ENCODE results near the gene BTRC. TPM values are rescaled to one million over a fixed set of nuclear protein-coding genes. Genes with fewer than 3 reads are reported as not detected.

The BTRC gene
- total RNA-seq, 3 donors from 2014 or later, result 12.4 to 19.5 (median 16.0) TPM

- TF ChIP-seq CTCF (IDR thresholded peaks at IDR 0.05), result no peak
- no peak for DNase-seq
- H3K36me3 ChIP-seq (ENCODE audit: low read depth), result no peaks in the 10 kb centered on the region
- intact Hi-C loops (cut with DNase I, micrococcal nuclease), result no loop called here
- no peaks in the 10 kb centered on the region for H3K4me1 ChIP-seq (ENCODE audit: low read depth)
- no peaks in the 10 kb centered on the region for H3K9me3 ChIP-seq
- ATAC-seq, result peak; percentile 51
- no peak overlapping the region for H3K4me3 ChIP-seq
These were observed 204.2 kb downstream of the BTRC start for GRCh38 chr10:101558204-101558603.

GRCh38 chr10:101558671-101559595, 205.0 kb downstream of the BTRC start:
- intact Hi-C loops (cut with DNase I, micrococcal nuclease), result no loop called here
- DNase-seq, result no peak
- Histone ChIP-seq H3K4me3 (no peak overlapping the region), H3K9me3 (no peaks in the 10 kb centered on the region), H3K36me3 (ENCODE audit: low read depth) (no peaks in the 10 kb centered on the region), H3K4me1 (ENCODE audit: low read depth) (no peaks in the 10 kb centered on the region)
- no peak for ATAC-seq
- TF ChIP-seq CTCF (IDR thresholded peaks at IDR 0.05), result no peak

- TF ChIP-seq CTCF (IDR thresholded peaks at IDR 0.05), result no peak
- DNase-seq, result no peak
- no peak for ATAC-seq
- Histone ChIP-seq H3K4me1 (ENCODE audit: low read depth) (no peaks in the 10 kb centered on the region), H3K4me3 (no peak overlapping the region), H3K9me3 (no peaks in the 10 kb centered on the region), H3K36me3 (ENCODE audit: low read depth) (no peaks in the 10 kb centered on the region)
- intact Hi-C loops (cut with DNase I, micrococcal nuclease), result loop anchor here in 1 of 2 donors (10.0 kb wide), 1 partner anchor 285 kb away; no protein-coding TSS in a partner anchor
These were observed 205.8 kb downstream of the BTRC start for GRCh38 chr10:101559596-101560297.

DNA sequence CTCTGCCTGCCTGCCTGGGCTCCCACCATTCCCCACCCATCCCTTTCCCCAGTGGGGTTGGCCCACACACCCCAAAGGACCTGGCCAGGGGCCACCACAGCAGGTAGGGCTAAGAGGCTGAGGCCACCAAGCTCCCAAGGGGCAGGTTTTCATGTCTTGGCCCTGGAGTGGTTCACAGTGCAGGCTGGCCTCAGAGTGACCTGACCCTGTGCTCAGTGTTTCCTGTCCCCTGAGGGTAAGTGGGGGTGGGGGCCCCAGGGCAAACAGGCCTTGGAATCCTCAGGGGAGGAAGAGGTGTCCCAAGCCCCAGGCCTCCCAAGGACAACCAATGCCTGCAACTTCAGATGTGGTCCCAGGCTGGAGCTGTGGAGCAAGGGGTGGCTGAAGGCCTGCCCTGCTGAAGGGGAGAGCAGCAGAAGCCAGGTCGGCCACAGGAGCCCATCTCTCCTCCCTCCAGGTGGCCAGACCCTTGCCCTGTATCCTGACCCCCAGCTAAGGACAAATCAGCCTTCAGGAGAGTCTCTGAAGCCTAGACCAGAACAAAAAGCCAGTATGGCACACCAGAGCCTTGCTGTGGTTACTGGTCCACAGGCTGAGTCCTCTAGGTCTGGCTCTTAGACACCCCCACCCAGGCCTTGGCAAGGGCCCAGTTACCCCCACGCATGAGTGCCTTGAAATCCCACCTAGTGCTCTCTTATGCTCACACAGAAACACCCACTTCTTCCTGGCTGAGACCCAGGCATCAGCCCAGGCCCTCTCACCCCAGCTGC, 206.5 kb downstream of the BTRC start:
- Histone ChIP-seq H3K4me1 (ENCODE audit: low read depth) (no peaks in the 10 kb centered on the region), H3K9me3 (no peaks in the 10 kb centered on the region), H3K4me3 (no peak overlapping the region), H3K36me3 (ENCODE audit: low read depth) (no peaks in the 10 kb centered on the region)
- DNase-seq (no peak), ATAC-seq (no peak)
- intact Hi-C loops (cut with DNase I, micrococcal nuclease), result loop anchor here in 1 of 2 donors (10.0 kb wide), 1 partner anchor 286 kb away; no protein-coding TSS in a partner anchor
- TF ChIP-seq CTCF (IDR thresholded peaks at IDR 0.05), result no peak
